Left forelimb (tissue), 1 donor: ENCODE results near the gene ADD1.

Source experiments
- DNase-seq: peaks from one replicate; pipeline ENCODE4 v3.0.0-alpha.2; 2018; ENCODE audit warnings: low spot score

ADD1 gene

GRCh38 chr4:2843263-2843940 is at the start of gene ADD1:
Gene ADD1, plus strand, starts transcription at chr4:2843844. Its CDS starts 32,072 bp downstream, at chr4:2875916.
- peak; percentile 100 for DNase-seq

GRCh38 chr4:2794486-2795299 is 49.0 kb upstream of the ADD1 start:
- DNase-seq: peak; percentile 69

GRCh38 chr4:2795300-2795892 is 48.2 kb upstream of the ADD1 start:
- DNase-seq: peak; percentile 63

- DNase-seq: peak; percentile 62
Observed at GRCh38 chr4:2795893-2796848, 47.5 kb upstream of the ADD1 start.

GRCh38 chr4:2796849-2797544 is 46.6 kb upstream of the ADD1 start:
- no peak for DNase-seq

GRCh38 chr4:2797545-2798305 is 45.9 kb upstream of the ADD1 start:
- DNase-seq: peak; percentile 57

GRCh38 chr4:2798399-2799223 is 45.0 kb upstream of the ADD1 start:
- peak; percentile 82 for DNase-seq

GRCh38 chr4:2799224-2799911 is 44.3 kb upstream of the ADD1 start:
- DNase-seq: peak; percentile 51

GRCh38 chr4:2799971-2800690 is 43.5 kb upstream of the ADD1 start:
- no peak for DNase-seq

GRCh38 chr4:2800691-2801596 is 42.7 kb upstream of the ADD1 start:
- DNase-seq: peak; percentile 95

- DNase-seq: no peak
Observed at GRCh38 chr4:2802618-2803531, 40.8 kb upstream of the ADD1 start.

GRCh38 chr4:2803624-2804448 is 39.8 kb upstream of the ADD1 start:
- no peak for DNase-seq

GRCh38 chr4:2804449-2804972 is 39.1 kb upstream of the ADD1 start:
- DNase-seq: no peak

GRCh38 chr4:2804973-2805501 is 38.6 kb upstream of the ADD1 start:
- DNase-seq: no peak
